GM21717 (cell line): ENCODE results near the gene SLC22A5.
"Not testable (repeated sequence)": the region's sequence is repeated elsewhere in the genome, so short reads cannot be mapped to it uniquely, and the experiment has no call there.

Source experiments
- ATAC-seq: cut with Tn5 transposase; IDR thresholded peaks from one replicate; pipeline ENCODE4 v1.9.1; 2021; ENCODE audit warnings: mild to moderate bottlenecking, moderate library complexity; ENCODE audit not compliant: unreplicated experiment

SLC22A5 gene

DNA sequence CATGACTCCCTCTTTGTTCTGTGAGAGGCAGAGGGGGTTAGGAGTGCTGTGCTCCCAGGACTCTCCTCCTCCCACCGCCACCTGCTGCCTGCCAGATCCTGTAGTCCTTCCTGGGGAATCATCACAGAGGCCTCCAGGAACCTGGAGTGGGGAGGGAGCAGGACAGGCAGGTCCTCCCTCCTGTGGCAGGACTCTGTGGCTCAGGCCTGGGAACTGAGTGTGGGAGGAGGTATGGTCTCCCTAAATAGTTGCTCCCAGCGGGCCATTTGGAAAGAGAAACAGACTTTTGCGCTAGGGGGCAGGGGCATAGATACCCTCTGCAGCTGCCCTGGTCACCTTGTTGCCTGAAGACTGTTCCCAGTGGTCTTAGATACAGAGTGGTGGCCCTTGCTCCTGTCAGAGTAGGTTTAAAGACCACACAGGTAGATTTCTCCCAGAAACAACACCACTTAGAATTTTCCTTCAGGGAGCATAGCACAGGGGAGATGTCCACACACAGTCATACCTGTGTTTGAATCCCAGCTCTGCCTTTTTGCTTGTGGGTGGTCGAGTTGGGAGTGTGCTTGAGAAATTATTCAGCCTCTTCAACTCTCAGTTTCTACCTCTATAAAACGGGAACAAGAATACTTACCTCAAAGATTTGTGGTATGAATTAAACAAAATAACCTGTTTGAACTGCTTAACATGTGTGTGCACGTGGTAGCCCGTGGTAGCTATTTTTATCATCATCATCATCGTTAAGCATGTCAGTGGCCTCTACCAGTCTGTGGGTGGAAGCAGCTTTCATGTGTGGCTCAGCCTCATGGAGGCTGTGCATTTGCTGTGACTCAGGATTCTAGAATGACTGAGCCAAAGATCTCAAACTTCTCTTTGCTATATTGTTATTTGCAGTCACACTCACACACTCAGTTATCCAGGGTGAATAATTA is 55.8 kb downstream of the SLC22A5 start:
- peak; percentile 55 for ATAC-seq

DNA sequence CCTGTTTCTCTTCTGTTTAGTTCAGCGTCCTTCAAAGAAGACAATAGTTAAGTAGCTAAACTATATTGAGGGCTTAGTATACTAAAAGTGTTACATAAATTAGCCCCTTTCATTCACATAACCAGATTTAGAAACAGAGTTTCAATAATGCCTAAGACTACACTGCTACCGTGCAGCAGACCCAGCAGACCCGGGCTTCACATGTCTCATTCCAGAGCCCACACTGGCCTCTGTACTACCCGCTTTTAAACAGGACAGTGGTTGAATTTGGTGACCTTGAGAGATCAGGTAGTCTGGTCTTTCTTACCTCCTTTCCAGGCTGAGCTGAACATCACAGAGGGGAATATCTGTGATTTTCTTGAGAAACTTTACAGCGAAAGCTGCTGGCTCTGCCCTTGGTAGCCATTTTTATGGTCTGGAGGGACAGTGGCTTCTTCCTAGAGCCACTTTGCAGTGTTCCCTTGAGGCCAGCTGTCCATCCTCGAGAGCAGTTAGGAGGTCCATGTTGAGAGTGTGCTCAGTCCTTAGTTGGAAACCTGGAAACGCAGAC is 56.5 kb downstream of the SLC22A5 start:
- ATAC-seq = no peak

DNA sequence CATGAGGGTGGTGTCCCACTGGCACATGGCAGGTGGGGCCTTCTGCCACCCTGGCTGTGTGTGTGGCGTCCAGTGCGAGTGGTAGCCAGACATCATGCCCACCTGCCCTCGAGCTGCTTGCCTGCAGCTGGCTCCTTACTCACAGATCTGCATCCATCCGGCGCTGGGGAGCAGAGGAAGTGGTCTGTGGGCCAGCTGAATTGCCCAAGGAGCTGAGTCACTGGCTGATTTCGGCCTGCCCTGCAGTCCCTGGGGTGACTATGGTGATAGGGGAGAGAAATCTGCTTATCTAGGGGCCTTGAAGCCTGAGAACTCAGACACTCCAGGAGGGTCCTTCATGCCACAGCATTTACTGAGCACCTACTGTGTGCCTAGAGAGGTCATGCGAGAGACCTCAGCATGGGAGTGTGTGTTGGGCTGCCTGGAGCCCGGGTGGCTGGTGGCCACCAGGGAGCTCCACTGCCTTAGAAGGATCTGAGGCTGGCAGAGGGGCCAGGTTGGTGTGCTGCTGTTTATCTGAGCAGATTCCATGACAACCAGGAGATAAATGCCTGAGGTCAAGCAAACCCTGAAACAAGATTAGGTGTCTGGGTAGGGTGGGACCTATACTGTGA is 57.1 kb downstream of the SLC22A5 start:
- peak; percentile 27 for ATAC-seq

DNA sequence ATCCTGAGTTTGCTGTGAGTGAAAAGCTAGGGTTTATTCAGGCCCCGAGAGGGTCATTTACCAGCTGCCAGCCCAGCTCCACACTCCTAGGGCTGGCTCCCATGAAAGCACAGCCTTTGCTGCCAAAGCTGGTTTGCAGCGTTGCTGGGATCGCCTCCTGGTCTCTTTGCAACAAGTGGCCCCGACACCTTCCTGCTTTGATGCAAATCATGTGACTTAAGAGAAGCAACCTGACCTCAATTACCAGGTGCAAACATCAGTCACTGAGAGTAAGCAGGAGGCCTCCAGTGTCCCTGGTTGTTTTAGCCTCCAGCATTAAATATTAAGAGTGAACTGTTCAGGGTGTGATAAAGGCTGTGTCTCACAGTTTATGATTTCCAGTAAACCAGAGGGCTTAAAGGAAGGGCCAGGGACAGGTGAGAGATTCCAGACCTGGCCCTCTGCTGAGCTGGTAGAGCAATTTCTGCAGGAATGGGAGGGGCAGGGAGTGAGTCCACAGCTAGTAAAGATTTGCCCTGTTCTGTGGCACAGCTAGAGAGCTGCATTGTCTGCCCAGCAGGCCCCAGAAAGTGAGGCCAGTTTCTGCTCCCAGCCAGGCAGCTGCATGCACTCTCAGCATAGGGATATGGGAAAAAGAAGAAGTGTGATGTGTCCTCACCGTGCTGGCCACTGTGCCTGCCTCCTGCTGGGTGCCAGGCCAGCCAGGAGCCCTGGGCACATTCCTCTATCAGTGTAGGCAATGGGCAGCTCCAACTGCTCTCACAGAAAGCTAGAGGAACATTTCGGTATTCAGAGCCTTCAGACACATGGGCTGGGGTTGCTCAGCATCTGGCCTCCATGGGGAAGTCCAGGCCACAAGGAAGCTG is 58.0 kb downstream of the SLC22A5 start:
- no peak for ATAC-seq

DNA sequence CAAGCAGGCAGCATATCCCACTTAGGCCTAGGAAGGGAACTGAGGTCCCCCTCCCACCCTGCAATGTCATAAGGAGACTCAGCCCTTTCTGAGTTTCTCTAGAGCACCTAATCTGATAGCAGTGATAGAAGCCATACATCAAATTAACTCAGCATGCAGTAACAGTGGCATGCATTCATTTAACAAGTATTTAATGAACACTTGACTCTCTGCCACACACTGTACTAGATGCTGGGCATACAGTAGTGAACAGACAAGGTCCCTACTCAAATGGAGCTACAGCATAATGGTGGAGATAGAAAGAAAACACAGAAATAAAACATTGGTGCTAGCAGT is 58.6 kb downstream of the SLC22A5 start:
- no peak for ATAC-seq

DNA sequence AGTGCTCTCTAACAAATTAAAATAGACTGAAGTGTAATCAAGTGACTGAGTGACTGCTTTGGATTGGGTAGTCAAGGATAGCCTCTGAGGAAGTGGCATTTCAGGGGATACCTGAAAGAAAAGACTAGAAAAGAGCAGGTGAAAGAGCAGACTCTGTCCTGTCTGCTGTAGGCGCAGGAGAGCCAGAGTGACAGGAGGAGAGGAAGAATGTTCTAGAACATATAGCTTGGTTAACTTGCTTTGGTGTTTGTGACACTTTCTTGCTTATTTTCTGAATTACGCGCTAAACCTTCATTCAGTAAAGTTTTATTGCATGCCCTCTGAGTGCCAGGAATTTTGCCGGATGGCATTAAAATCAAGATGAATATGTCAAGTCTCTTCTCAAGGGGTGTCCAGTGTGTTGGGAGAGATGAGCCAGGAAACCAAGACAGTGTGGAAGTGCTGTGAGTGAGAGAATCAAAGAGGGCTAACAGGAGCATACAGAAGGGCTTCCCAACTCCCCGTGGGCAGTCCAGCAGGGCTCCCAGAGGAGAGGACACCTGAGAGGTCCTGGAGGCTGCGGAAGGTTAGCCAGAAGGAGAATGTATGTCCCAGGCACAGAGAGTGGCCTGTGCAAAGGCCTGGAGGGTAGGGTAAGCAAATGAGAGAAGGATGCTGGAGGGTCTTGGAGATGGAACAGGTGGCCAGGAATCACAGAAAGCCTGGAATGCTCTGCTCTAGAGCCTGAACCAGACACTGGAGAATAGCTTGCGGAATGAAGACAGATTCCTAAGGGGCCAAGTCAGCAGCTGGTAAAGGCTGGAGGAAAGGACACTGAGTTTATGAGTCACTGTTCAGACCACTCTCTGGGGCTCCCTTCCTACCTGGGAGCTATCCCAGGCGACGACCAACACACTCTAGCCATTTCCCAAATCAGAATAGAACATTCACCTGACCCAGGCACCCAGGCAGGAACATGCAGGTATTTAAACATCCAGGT is 59.3 kb downstream of the SLC22A5 start:
- ATAC-seq = no peak

DNA sequence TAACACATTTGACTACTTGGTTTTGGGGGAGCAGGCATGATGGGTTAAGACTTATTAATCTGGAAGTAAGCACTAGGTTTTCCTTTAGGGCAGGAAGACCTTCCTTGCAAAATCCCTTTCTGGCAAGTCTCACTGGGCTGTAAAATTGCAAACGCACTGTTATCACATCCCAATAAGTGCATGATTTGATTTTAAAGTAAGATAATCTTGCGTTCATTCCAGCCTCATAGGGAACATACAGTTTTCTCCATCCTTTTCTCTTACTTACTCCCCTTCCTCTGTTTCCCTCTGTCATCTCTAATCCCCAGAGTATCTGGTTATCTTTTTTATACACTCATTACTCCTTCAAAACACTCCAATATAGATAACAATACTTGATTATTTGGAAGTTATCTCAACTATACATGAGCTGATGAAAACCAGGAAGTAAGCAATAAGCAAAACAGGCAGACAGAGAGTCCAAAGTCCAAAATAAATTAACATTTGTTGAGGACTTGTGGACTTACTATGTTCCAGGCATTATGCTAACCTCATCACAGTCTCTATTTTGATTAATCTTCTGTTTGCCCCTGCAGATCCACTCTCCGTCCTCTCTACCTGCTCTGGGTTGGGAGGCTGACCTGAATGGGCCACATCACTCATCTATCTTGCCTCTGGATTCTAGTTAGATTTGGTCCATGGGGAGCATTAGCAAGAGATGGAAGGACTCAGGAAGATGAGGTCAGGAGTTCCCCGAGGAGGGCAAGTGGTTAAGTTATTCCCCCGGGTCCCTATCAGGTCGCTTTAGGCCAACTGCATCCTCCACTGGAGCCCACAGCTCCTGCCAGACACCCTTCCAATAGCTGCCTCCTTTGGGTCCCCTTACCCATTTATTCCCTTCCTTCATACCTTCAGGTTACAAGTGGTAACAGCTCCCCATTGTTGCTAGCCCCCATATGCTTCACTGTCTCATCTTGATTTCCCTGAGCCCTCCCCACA is 60.2 kb downstream of the SLC22A5 start:
- no peak for ATAC-seq

DNA sequence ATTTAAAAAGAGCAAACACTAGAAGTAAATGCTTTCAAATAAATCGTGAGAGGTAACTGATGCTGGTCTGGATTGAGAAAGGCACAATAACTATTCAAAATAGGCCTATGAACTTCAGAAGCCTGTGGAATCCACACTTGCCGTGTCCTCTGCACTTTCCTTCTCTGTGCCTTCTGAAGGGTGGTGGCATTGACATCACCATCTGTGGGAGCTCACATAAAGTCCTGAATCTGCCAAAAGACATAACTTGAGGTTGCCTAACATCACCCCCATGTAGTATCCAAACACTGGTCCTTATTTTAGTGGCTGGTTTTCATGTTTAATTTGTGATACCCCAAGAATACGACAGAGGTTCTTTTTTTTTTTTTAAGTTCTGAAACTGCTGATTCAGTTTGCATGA is 61.2 kb downstream of the SLC22A5 start:
- no peak for ATAC-seq

DNA sequence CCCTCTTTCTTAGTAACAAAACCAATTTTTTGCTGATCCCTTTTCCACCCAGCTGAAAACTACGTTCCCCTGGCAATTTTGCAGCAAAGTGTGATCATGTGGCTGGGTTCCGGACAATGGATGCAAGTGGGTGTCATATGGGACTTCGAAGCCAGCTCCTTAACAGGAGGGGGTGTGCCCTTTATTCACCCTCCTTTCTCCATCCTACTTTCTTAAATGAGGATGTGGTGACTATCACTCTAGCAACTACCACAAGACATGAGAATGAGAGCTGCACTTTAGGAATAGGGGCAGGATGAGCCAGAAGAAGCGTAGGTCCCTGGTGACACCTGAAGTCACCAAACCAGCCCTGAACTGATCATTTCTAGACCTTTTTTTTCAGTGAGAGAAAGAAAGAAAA is 62.1 kb downstream of the SLC22A5 start:
- no peak for ATAC-seq

DNA sequence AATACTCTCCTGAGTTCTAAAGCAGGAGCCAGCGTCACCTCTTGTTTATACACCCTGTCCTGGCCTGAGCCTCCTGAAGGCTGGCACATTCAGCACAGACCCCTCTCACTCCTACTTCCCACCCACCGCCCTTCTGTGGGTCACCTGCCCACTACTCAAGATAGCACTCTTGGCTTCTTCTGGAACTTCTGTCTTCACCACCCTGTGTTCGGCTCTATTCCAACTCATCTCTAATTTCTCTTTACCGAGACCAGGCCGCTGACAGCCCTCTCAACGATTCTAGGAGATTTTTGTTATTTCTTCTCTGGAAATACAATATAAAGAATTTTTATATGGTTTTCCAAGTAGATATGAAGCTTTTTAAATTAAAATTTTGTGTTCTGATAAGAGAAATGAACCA is 63.6 kb downstream of the SLC22A5 start:
- ATAC-seq = no peak

DNA sequence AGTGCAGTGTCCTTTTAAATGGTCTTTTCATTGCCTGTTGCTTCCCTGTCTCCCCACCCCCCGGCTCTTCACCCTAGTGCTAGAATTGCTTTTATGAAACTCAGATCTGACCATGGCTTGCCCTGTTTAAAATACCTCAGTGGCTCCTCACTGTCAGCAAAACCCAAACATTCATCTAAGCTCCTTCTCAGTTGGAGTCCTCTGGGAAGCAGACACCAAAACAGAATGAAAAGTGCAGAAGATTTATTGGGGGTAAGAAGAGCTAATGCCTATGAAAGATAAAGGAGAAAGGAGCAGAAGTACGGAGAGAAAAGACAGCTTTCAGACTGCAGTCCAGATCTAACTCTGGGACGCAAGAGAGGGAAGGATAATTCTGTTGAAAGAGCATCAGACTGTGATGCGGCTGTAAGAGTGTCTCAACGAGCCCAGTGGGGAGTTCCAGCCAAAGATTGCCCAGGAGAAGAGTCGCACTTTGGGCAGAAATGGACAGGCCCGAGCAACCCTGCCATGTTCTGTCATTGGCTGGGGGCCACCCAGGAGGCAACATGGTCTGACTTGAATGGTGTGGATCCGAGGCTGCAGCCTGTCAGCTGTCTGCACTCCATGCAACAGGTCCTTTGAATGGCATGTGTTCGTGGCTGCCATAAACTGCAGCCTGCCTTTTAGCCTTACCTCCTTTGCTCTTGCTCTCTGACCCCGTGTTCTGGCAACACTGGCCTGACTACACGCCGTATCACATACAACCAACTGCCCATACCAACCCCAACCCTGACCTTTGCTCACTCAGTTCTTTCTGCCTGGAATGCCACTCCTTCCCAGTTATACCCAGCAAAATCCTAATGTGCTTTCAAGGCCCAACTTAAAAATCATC is 65.1 kb downstream of the SLC22A5 start:
- no peak for ATAC-seq

DNA sequence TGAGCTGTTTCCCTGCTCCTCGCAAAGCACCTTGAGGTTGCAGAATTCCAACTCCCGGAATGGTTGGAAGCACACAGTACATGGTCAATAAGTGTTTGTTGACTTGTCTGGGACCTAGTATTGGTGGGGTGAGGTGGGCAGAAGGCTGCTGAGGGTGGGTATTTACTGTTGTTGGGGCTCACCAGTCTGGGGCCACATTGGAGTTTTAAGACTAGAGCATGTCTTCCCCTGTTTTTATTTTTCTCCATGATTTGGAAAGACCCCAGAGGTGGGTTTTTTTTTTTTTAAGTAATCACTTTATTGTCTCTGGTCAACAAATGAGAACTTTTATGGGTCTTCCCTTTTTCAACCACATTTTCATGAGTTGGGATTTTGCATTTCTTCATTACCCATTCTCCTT is 65.9 kb downstream of the SLC22A5 start:
- ATAC-seq = no peak

DNA sequence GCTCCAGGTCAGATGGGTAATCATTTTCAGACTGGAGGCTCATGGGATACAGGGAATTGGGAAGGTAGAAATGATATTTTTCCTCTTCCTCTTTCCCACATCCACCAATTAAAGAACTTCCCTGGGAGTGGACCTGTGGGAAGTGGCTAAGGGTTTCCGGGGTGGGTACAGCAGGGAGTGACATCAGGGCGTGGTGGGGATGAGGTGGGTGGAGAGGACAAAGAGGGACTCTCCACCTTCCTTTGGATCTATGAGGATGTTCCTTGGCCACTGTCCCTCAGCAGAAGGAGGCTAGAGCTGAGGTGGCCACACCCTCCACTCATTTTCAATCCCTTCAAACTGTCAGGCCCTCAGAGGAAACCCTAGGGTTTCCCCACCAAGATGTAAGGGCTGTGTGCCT is 66.4 kb downstream of the SLC22A5 start:
- ATAC-seq = no peak

DNA sequence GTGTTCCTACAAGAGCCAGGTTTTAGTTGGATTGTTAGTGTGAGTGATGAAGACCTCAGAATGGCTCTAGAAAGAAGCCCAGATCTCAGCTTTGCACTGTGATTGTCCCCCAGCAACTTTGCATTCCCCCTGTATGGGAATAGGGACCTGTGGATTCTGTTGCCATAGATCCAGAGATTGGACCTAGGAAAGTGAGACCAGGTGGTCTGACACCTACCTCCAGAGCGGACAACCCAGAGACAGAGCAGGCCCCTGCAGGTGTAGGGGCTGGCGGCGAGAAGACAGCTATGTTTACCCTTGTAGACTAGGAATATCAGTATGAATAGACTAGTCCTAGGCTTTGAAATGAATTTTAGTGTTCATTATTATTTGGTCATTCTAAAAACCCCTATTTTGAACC is 67.4 kb downstream of the SLC22A5 start:
- no peak for ATAC-seq

DNA sequence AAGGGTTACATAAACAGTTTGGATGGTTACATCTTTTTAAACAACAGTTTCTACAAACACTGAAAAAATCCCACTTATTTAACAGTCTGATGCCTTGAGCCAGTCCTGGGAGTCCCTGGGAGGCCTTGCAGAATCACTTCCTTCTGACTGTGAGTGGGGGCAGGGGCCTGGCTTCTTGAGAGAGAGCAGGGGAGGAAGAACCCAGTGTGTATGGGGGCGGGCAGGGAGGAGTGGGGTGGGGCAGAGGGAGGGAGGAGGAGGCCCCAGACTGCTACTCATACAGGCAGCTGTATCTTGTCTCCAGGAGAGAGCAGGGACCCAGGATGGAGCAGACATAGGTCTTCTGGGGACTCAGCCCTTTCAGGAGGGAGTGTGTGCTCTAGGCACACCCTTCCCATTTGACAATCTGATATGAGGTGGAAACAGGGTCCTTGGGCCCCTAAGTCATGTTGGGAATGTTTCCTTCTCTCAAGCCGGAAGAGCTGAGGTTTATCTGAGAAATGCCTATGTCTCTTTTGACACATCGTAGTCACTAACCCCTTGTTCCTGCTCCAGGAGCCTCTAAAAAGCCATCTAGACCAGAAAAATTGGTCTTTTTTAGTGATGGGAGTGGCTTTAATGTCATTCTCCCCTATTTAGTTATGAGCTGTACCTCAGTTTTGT is 68.2 kb downstream of the SLC22A5 start:
- ATAC-seq = peak; percentile 83

DNA sequence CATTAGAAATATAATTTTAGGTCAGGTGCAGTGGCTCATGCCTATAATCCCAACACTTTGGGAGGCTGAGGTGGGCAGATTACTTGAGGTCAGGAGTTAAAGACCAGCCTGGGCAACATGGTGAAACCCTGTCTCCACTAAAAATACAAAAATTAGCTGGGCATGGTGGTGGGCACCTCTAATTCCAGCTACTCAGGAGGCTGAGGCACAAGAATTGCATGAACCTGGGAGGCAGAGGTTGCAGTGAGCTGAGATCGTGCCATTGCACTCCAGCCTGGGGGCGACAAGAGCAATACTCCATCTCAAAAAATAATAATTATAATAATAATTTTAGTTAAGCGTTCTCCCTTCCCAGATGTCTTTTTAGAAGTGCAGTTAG is 68.7 kb downstream of the SLC22A5 start:
- ATAC-seq = not testable (repeated sequence)

DNA sequence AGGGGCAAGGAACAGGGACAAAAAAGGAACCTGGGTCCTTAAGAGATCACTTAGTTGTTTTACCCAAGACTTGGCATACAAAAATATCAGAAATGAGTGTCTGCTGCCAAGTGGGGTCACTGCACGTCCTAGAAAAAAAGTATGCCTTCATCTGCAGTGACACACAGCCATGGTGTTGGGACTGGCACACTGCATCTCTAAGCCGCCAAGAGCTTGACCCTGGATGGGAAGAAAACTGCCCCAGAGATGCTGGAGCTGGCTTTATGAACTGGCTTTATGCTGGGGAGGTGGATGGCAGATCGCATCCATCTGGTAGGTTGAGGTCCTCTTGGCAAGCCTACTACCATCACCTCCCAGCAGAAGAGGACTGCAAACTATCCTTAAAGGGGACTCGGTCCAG is 69.4 kb downstream of the SLC22A5 start:
- no peak for ATAC-seq
